Hematopoietic multipotent progenitor cell treated with erythropoietin and hydrocortisone succinate and interleukin-3 and kit ligand, for 6 days (in vitro differentiated cells): Measurements from ENCODE around the gene BTN1A1.
"Not testable (repeated sequence)": the region's sequence is repeated elsewhere in the genome, so short reads cannot be mapped to it uniquely, and the experiment has no call there.

ENCODE experiments used
- DNase-seq: peaks from one replicate; pipeline ENCODE4 v3.0.0-alpha.2; 2015

BTN1A1 gene

GRCh38 chr6:26476896-26477295, 23.2 kb upstream of the BTN1A1 start:
- no peak for DNase-seq

- DNase-seq: peak; percentile 37
Measured at GRCh38 chr6:26477426-26477825, 22.7 kb upstream of the BTN1A1 start.

GRCh38 chr6:26478100-26478984, 21.8 kb upstream of the BTN1A1 start:
- DNase-seq: no peak

- DNase-seq: no peak
Measured at GRCh38 chr6:26478985-26479278, 21.2 kb upstream of the BTN1A1 start.

GRCh38 chr6:26482338-26482737, 17.8 kb upstream of the BTN1A1 start:
- DNase-seq: no peak

GRCh38 chr6:26483727-26484126, 16.4 kb upstream of the BTN1A1 start:
- no peak for DNase-seq

- no peak for DNase-seq
Measured at GRCh38 chr6:26484161-26484560, 15.9 kb upstream of the BTN1A1 start.

GRCh38 chr6:26485112-26485780, 14.9 kb upstream of the BTN1A1 start:
- DNase-seq: peak; percentile 30

GRCh38 chr6:26486358-26486757, 13.7 kb upstream of the BTN1A1 start:
- no peak for DNase-seq

- no peak for DNase-seq
Measured at GRCh38 chr6:26487466-26487865, 12.6 kb upstream of the BTN1A1 start.

- DNase-seq: no peak
Measured at GRCh38 chr6:26489996-26490964, 9.8 kb upstream of the BTN1A1 start.

- no peak for DNase-seq
Measured at GRCh38 chr6:26491604-26492003, 8.5 kb upstream of the BTN1A1 start.

- DNase-seq: peak; percentile 87
Measured at GRCh38 chr6:26493258-26493657, 6.8 kb upstream of the BTN1A1 start.

GRCh38 chr6:26494117-26494516, 6.0 kb upstream of the BTN1A1 start:
- DNase-seq: no peak

GRCh38 chr6:26495281-26495680, 4.8 kb upstream of the BTN1A1 start:
- no peak for DNase-seq

GRCh38 chr6:26497610-26498009, 2.5 kb upstream of the BTN1A1 start:
- no peak for DNase-seq

- peak; percentile 44 for DNase-seq
Measured at GRCh38 chr6:26501482-26501986, 1.4 kb downstream of the BTN1A1 start.

GRCh38 chr6:26502165-26502564, 2.1 kb downstream of the BTN1A1 start:
- DNase-seq: no peak

- no peak for DNase-seq
Measured at GRCh38 chr6:26502626-26503025, 2.5 kb downstream of the BTN1A1 start.

- no peak for DNase-seq
Measured at GRCh38 chr6:26507658-26508057, 7.6 kb downstream of the BTN1A1 start.

GRCh38 chr6:26511033-26511432, 10.9 kb downstream of the BTN1A1 start:
- DNase-seq: not testable (repeated sequence)

- no peak for DNase-seq
Measured at GRCh38 chr6:26514984-26515383, 14.9 kb downstream of the BTN1A1 start.
